ENCODE results near the gene TAF6L.
"Not testable (repeated sequence)": the region's sequence is repeated elsewhere in the genome, so short reads cannot be mapped to it uniquely, and the experiment has no call there.

The TAF6L gene

GRCh38 chr11:62771144-62772021, at the start of gene TAF6L:
Gene TAF6L, plus strand, starts transcription at chr11:62771396. Its CDS starts 4,388 bp downstream, at chr11:62775784.
- DNase-seq, result peak; percentile 97 to 99

GRCh38 chr11:62721994-62722393, 49.2 kb upstream of the TAF6L start:
- DNase-seq, result no peak

GRCh38 chr11:62724171-62724570, 47.0 kb upstream of the TAF6L start:
- DNase-seq, result no peak

- DNase-seq, result no peak
Observed at GRCh38 chr11:62725646-62726045, 45.5 kb upstream of the TAF6L start.

- DNase-seq, result no peak
Observed at GRCh38 chr11:62726156-62726914, 44.9 kb upstream of the TAF6L start.

- no peak for DNase-seq
Observed at GRCh38 chr11:62726915-62727164, 44.4 kb upstream of the TAF6L start.

- DNase-seq, result peak; percentile 96 to 97
Observed at GRCh38 chr11:62727165-62727871, 43.9 kb upstream of the TAF6L start, which contains the start of gene HNRNPUL2. Gene HNRNPUL2, minus strand, starts transcription at chr11:62727457. Its CDS starts 301 bp downstream, at chr11:62727156.

GRCh38 chr11:62727872-62728170, 43.4 kb upstream of the TAF6L start:
- DNase-seq, result peak; percentile 89 to 97

- DNase-seq, result peak; percentile 79 to 83
Observed at GRCh38 chr11:62728171-62728988, 42.8 kb upstream of the TAF6L start, which contains the start of gene TTC9C. Gene TTC9C, plus strand, starts transcription at chr11:62728486. Its CDS starts 363 bp downstream, at chr11:62728849.

GRCh38 chr11:62730076-62730475, 41.1 kb upstream of the TAF6L start:
- not testable (repeated sequence) for DNase-seq

- peak in 1 of 2 donors; percentile 49 for DNase-seq
Observed at GRCh38 chr11:62732830-62733229, 38.4 kb upstream of the TAF6L start.

- DNase-seq, result no peak
Observed at GRCh38 chr11:62737196-62737595, 34.0 kb upstream of the TAF6L start.

- DNase-seq, result no peak
Observed at GRCh38 chr11:62747475-62748160, 23.6 kb upstream of the TAF6L start.

GRCh38 chr11:62749931-62750330, 21.3 kb upstream of the TAF6L start:
- not testable (repeated sequence) for DNase-seq

GRCh38 chr11:62752177-62752785, 18.9 kb upstream of the TAF6L start:
- no peak for DNase-seq

GRCh38 chr11:62752994-62753735, 18.0 kb upstream of the TAF6L start:
- no peak for DNase-seq

GRCh38 chr11:62753736-62754603, 17.2 kb upstream of the TAF6L start, which contains the start of gene ZBTB3:
Gene ZBTB3, minus strand, starts transcription at chr11:62754160. Its CDS starts 496 bp downstream, at chr11:62753664.
- peak; percentile 99 to 100 for DNase-seq

GRCh38 chr11:62755086-62755615, 16.0 kb upstream of the TAF6L start:
- no peak for DNase-seq

Data from hippocampal formation (tissue), 2 donors.